ENCODE data around the gene MYO18A. TPM values are rescaled to one million over a fixed set of nuclear protein-coding genes. Genes with fewer than 3 reads are reported as not detected.

MYO18A gene
- total RNA-seq, 1 experiment from 2014 or later = 24.0 TPM

DNA sequence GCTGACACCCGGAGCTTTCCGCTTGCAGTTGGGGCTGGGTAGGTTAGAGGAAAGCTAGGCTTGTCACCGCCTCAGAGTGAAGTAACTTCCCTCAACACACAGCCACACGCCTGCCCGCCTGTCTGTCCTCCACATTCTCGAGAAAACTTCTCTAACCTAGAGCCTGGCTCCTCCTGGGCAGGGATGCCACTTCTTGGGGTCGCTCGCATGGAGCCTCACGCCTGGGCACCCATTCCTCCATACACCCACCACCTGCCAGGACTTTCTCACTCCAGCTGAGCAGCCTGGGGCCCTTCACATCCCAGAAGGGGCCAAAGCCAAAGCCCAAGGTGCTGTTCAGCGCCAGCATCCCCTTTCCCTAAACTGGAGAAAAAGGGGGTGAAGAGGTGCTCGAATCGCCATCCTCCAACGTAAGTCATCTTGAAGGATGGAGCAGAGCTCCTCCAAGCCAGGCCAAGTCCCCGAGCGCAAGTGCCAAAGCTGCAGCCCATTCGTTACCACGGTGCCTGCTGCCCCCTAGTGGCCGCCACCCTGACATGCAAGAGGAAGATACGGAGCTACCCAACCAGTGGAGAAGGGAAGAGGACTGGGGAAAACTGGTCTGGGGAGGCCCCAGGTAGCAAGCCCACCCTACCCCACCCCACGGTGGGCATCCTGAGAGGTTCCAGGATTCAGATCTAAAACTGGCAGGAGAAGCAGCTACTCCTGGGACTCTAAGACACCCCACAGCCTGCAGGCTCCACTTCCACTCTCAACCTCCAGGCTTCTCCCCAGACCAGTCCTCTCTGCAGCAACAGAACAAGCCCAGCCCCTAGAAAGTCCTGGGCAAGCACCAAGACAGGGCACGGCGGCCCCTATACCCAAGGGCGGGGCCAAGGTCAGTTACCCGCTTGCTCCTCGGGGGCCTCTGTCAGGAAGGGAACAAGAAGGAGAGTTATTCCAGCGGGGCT lies 63.1 kb downstream of the MYO18A start:
- BruUV-seq (replicated peaks) = no TSS peak
- peaks cover 23% of the 10 kb centered on the region for H3K36me3 Mint-ChIP-seq (ENCODE audit: insufficient read depth, unreplicated experiment)
- H3K9me3 Mint-ChIP-seq (ENCODE audit: unreplicated experiment) = no peaks in the 10 kb centered on the region
- ChIA-PET CTCF (interaction anchor here (0.6 to 10.9 kb wide), 53 partner anchors 8 to 462 kb away, joined by 3 to 279 read pairs (median 4); partner anchors contain the start of genes ABHD15 and TLCD1), POLR2A (interaction anchor here (0.6 to 1.6 kb wide), 5 partner anchors 121 to 155 kb away, joined by 3 to 7 read pairs (median 3); no protein-coding TSS in a partner anchor)
- no peak overlapping the region for H3K4me3 Mint-ChIP-seq (ENCODE audit: unreplicated experiment)
- H3K27ac Mint-ChIP-seq (ENCODE audit: low read depth, unreplicated experiment) = no peak overlapping the region
- H3K27me3 Mint-ChIP-seq (ENCODE audit: insufficient read depth, unreplicated experiment) = no peaks in the 10 kb centered on the region
- intact Hi-C loops (cut with micrococcal nuclease) = loop anchor here (1.0 kb wide), 1 partner anchor 152 kb away; no protein-coding TSS in a partner anchor
- H3K4me1 Mint-ChIP-seq (ENCODE audit: insufficient read depth, unreplicated experiment) = no peaks in the 10 kb centered on the region
- DNase-seq (ENCODE audit: unreplicated experiment) = peak; percentile 68
- TF ChIP-seq CTCF (IDR thresholded peaks at IDR 0.05; ENCODE audit: unreplicated experiment) = peak; percentile 90

DNA sequence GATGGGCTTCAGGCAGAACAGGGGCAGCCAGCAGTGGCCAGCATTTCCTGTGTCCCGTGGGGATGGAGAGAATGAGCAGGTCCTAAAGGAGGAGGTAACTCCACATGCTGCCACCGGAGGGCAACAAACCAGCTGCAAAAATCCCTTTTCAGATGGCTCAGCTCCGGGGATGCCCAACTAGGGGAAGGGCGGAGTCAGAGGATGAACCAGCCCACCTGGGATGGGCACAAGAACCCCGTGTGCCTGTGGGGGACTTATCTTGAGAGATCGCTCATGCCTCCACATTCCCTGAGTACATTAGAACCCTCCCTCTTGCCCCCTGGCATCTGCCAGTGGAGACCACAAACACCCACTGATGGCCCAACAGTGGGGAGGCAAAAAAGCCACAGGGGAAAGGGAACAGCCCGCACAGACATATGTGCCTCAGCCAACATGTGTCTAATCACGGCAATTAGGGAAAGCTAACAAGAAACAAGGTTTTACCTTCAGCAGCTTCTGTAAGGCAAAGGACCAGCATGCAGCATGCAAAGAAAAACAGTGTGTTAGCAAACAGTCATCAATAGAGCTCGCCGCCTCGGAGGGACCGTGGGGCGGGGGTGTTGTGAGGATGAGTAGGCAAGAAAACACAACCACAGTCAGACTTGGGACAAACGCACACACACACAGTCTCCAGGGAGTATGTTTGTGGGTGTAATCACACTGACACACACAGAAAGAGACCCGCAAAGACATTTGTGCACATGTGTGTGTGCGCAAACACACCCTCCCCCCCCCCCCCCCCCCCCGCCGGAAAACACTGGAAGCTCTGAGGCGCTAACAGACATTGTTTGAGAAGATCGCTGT lies 64.0 kb downstream of the MYO18A start:
- Mint-ChIP-seq H3K36me3 (ENCODE audit: insufficient read depth, unreplicated experiment) (peaks cover 25% of the 10 kb centered on the region), H3K4me3 (ENCODE audit: unreplicated experiment) (no peak overlapping the region), H3K4me1 (ENCODE audit: insufficient read depth, unreplicated experiment) (no peaks in the 10 kb centered on the region), H3K9me3 (ENCODE audit: unreplicated experiment) (no peaks in the 10 kb centered on the region), H3K27ac (ENCODE audit: low read depth, unreplicated experiment) (no peak overlapping the region), H3K27me3 (ENCODE audit: insufficient read depth, unreplicated experiment) (no peaks in the 10 kb centered on the region)
- ChIA-PET POLR2A (interaction anchor here (1.4 to 1.6 kb wide), 3 partner anchors 122 to 152 kb away, joined by 3 to 7 read pairs (median 5); no protein-coding TSS in a partner anchor), CTCF (interaction anchor here (0.6 to 10.9 kb wide), 40 partner anchors 9 to 463 kb away, joined by 3 to 279 read pairs (median 4); partner anchors contain the start of genes ABHD15 and TLCD1)
- DNase-seq (ENCODE audit: unreplicated experiment) = peak; percentile 49
- peak; percentile 44 for TF ChIP-seq CTCF (IDR thresholded peaks at IDR 0.05; ENCODE audit: unreplicated experiment)
- intact Hi-C loops (cut with micrococcal nuclease) = no loop called here
- no TSS peak for BruUV-seq (replicated peaks)

DNA sequence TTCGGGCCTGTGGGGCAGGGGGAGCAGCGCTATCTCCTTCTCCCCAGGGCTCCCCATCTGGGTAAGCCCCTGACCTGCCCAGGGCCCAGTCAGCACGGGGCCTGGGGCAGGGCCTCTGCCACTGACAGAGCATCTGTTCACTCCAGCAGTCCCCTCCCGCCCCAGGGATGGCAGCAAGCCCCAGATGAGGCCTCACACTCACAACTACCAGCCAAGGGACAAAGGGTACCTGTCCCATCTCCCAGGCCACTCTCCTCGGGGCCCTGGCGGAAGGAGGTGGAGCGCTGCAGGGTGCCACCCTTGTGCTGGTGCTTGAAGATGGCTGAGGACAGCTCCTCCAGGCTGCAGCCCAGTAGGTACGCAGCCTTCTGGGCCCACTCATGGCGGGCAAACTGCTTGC lies 64.8 kb downstream of the MYO18A start:
- POLR2A ChIA-PET = interaction anchor here (1.5 to 1.6 kb wide), 2 partner anchors 123 to 150 kb away, joined by 3 to 7 read pairs; no protein-coding TSS in a partner anchor
- CTCF ChIA-PET = interaction anchor here (0.9 to 10.9 kb wide), 10 partner anchors 8 to 163 kb away, joined by 3 to 279 read pairs (median 14); no protein-coding TSS in a partner anchor
- DNase-seq (ENCODE audit: unreplicated experiment) = no peak
- H3K36me3 Mint-ChIP-seq (ENCODE audit: insufficient read depth, unreplicated experiment) = peaks cover 21% of the 10 kb centered on the region
- no peak for TF ChIP-seq CTCF (IDR thresholded peaks at IDR 0.05; ENCODE audit: unreplicated experiment)
- H3K27ac Mint-ChIP-seq (ENCODE audit: low read depth, unreplicated experiment) = no peak overlapping the region
- H3K9me3 Mint-ChIP-seq (ENCODE audit: unreplicated experiment) = no peaks in the 10 kb centered on the region
- BruUV-seq (replicated peaks) = no TSS peak
- H3K27me3 Mint-ChIP-seq (ENCODE audit: insufficient read depth, unreplicated experiment) = no peaks in the 10 kb centered on the region
- no peaks in the 10 kb centered on the region for H3K4me1 Mint-ChIP-seq (ENCODE audit: insufficient read depth, unreplicated experiment)
- intact Hi-C loops (cut with micrococcal nuclease) = no loop called here
- H3K4me3 Mint-ChIP-seq (ENCODE audit: unreplicated experiment) = no peak overlapping the region

All from MCF 10A (cell line).